K562 (cell line): Measurements from ENCODE around the gene NAIF1. TPM values are rescaled to one million over a fixed set of nuclear protein-coding genes. Genes with fewer than 3 reads are reported as not detected.
A peak's percentile ranks its signal among the peaks of the same experiment; 100 is the strongest.

Experiments used
- CBFA2T2 ChIP-seq: fragments of 450-650 bp; conservative IDR thresholded peaks from 2 replicates; pipeline ENCODE4 v1.6.1; 2017; ENCODE audit warnings: mild to moderate bottlenecking
- CBFA2T3 ChIP-seq: fragments of 450-650 bp; IDR thresholded peaks from 2 replicates; pipeline ENCODE4 v1.6.1; 2017
- E2F8 ChIP-seq: fragments of 450-650 bp; IDR thresholded peaks from 2 replicates; pipeline ENCODE4 v1.7.1; 2018; ENCODE audit warnings: mild to moderate bottlenecking, low read depth; ENCODE audit not compliant: partially characterized antibody
- EP300 ChIP-seq: IDR thresholded peaks from 2 replicates; pipeline ENCODE4 v1.6.1; 2012; ENCODE audit warnings: low read length, improper control_type of control experiment
- FOXM1 ChIP-seq, 2 experiments: fragments of 450-650 bp in 1 of 2; sonication (generic) in 1 of 2; formaldehyde crosslinking in 1 of 2; IDR thresholded peaks; 2 replicates each; pipeline versions ENCODE4 v1.6.1 to v1.9.0; 2017 to 2022; ENCODE audit warnings: low read depth in 2 of 2, mild to moderate bottlenecking in 2 of 2, missing genetic modification reagents in 1 of 2, moderate library complexity in 1 of 2
- GABPB1 ChIP-seq: sonication (generic); formaldehyde crosslinking; IDR thresholded peaks from 2 replicates; pipeline ENCODE4 v1.8.0; 2022; ENCODE audit warnings: mild to moderate bottlenecking, missing genetic modification reagents
- MTA1 ChIP-seq: fragments of 450-650 bp; IDR thresholded peaks from 2 replicates; pipeline ENCODE4 v1.6.1; 2017; ENCODE audit warnings: borderline replicate concordance
- NCOA4 ChIP-seq: fragments of 450-650 bp; IDR thresholded peaks from 2 replicates; pipeline ENCODE4 v1.6.1; 2018; ENCODE audit warnings: mild to moderate bottlenecking; ENCODE audit not compliant: partially characterized antibody
- PBX2 ChIP-seq, 2 experiments: IDR thresholded peaks in 1 of 2; conservative IDR thresholded peaks in 1 of 2; 2 replicates each; pipeline ENCODE4 v1.6.1; 2016; ENCODE audit warnings: low read depth in 2 of 2, mild to moderate bottlenecking in 1 of 2, missing compliant biosample characterization in 1 of 2, missing genetic modification characterization in 1 of 2, moderate library complexity in 1 of 2
- PKNOX1 ChIP-seq: fragments of 450-650 bp; IDR thresholded peaks from 2 replicates; pipeline ENCODE4 v1.6.1; 2016
- POLR2AphosphoS5 ChIP-seq: IDR thresholded peaks from 2 replicates; pipeline ENCODE4 v1.6.1; 2011; ENCODE audit warnings: mild to moderate bottlenecking, low read depth, low read length, moderate library complexity; ENCODE audit not compliant: control insufficient read depth, insufficient read depth
- POLR2B ChIP-seq: fragments of 450-650 bp; IDR thresholded peaks from 2 replicates; pipeline ENCODE4 v1.6.1; 2018; ENCODE audit warnings: low read depth; ENCODE audit not compliant: partially characterized antibody
- PRMT5 ChIP-seq: sonication (generic); formaldehyde crosslinking; IDR thresholded peaks from 2 replicates; pipeline ENCODE4 v1.5.0; 2020; ENCODE audit warnings: missing genetic modification reagents
- RAD21 ChIP-seq, 2 experiments: fragments of 250-450 bp in 1 of 2; fragments of 450-650 bp in 1 of 2; sonication (Bioruptor Pico) in 1 of 2; formaldehyde crosslinking in 1 of 2; IDR thresholded peaks in 1 of 2; conservative IDR thresholded peaks in 1 of 2; 2 replicates each; pipeline versions ENCODE4 v1.4.0 to v1.8.0; 2020 to 2022; ENCODE audit warnings: mild to moderate bottlenecking in 2 of 2, moderate library complexity in 1 of 2
- SMAD1 ChIP-seq: fragments of 150-350 bp; IDR thresholded peaks from 2 replicates; pipeline ENCODE4 v1.6.1; 2014; ENCODE audit warnings: low read length, low read depth; ENCODE audit not compliant: partially characterized antibody
- SMAD4 ChIP-seq: fragments of 250-450 bp; sonication (Bioruptor Pico); conservative IDR thresholded peaks from 2 replicates; pipeline ENCODE4 v1.8.0; 2021; ENCODE audit warnings: inconsistent platforms, mild to moderate bottlenecking, moderate library complexity
- SMARCE1 ChIP-seq: fragments of 450-650 bp; IDR thresholded peaks from 2 replicates; pipeline ENCODE4 v1.7.1; 2016; ENCODE audit warnings: mild to moderate bottlenecking
- ZC3H11A ChIP-seq: IDR thresholded peaks from 2 replicates; pipeline ENCODE4 v1.6.1; 2012; ENCODE audit warnings: low read depth, low read length, improper control_type of control experiment
- polyA plus RNA-seq, 8 experiments: library from polyadenylated mRNA; depleted of rRNA in 4 of 8; stranded (reverse) in 5 of 8; unstranded in 3 of 8; fragments of >200 nt; fragmentation: Nextera tagmentation in 2 of 8; fragmentation: Illumina TruSeq in 1 of 8; extraction: Ambion mirVana in 2 of 8; extraction: Trizol in 1 of 8; gene quantifications; 2 replicates each; pipeline versions ENCODE4 v1.2.1 to v1.2.3, GENCODE V29; 2011 to 2014; ENCODE audit warnings: inconsistent platforms in 1 of 8, missing spikeins in 1 of 8
- total RNA-seq, 7 experiments: library from RNA; depleted of rRNA in 6 of 7; stranded (reverse); fragments of >200 nt in 6 of 7; fragmentation: Illumina TruSeq in 2 of 7; extraction: Trizol in 2 of 7; gene quantifications; 2 replicates each; pipeline versions ENCODE4 v1.2.1 to v1.2.3, GENCODE V29; 2011 to 2021; ENCODE audit warnings: low replicate concordance in 1 of 7
- TF ChIP-seq, protein P1 (sequence below), 2 experiments: fragments of 450-650 bp in 1 of 2; sonication (generic) in 1 of 2; formaldehyde crosslinking in 1 of 2; IDR thresholded peaks in 1 of 2; conservative IDR thresholded peaks in 1 of 2; 2 replicates each; pipeline versions ENCODE4 v1.6.1 to v1.8.1; 2016 to 2023; ENCODE audit warnings: mild to moderate bottlenecking in 2 of 2, moderate library complexity in 2 of 2, inconsistent platforms in 1 of 2, missing genetic modification reagents in 1 of 2

NAIF1 gene
- total and polyA plus RNA-seq, 9 of the 15 experiments (the other 6 are each of a cell fraction or from before 2014, with no cell fraction given): 4.8 to 26.6 (median 17.2) TPM

DNA sequence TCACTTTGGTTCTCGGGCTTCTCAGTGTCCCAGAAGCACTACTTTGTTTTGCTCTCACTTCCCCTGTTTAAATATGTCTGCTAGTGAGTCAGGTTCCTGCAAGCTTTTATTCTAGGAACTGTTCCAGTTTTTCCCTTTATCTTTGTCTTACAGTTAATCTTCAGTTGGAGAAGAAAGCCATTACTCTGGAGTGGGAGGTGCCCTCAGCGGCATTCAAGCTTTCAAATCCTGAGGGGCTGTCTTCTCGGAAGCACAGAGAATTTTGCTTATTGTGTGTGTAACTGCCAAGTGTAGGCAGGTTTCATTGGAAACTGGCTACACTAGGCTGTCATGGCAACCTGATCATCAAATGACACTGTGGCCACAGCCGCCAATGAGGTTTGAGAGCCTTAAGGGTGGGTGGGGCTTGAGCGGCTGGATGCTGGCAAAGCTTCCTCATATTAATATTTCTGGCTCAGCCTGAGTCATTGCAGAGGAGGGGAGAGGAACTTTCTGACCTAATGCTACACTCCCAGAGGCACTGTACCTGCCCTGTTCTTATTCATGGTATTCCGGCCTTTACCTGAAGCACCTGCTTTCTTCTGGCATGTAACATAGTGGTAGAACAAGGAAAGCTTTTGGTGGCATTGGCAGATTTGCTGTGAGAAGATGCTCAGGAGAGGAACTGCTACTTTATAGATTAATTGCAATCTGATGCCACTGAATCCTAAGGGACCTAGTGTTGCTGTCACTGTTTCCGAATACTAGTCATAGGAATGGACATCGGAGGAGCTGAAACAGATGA is 27.2 kb upstream of the NAIF1 start (continued):
- TF ChIP-seq RAD21 (CRISPR knock-in tag; conservative IDR thresholded peaks at IDR 0.05 in 1 of 2, IDR thresholded peaks at IDR 0.05 in 1 of 2) (peak in 1 of 2 experiments; percentile 12; a peak in 3 of 4 replicates), PRMT5 (no peak), PKNOX1 (peak; percentile 88), NCOA4 (no peak), GABPB1 (CRISPR knock-in tag) (no peak), MTA1 (no peak), EP300 (peak; percentile 92), FOXM1 (IDR thresholded peaks at IDR 0.05; ENCODE audit: low read depth) (peak; percentile 85), FOXM1 (CRISPR knock-in tag; IDR thresholded peaks at IDR 0.05; ENCODE audit: low read depth) (no peak), E2F8 (no peak), POLR2AphosphoS5 (no peak; the same call in none of the 2 replicates), SMAD1 (no peak), SMAD4 (CRISPR knock-in tag) (peak; percentile 49), ZC3H11A (0 out of 2 replicates have a peak, but pooled peaks have one; percentile 34), POLR2B (peak; percentile 54), PBX2 (CRISPR knock-in tag; IDR thresholded peaks at IDR 0.05; ENCODE audit: low read depth) (no peak), PBX2 (tag; conservative IDR thresholded peaks at IDR 0.05; ENCODE audit: low read depth) (peak; percentile 74), CBFA2T3 (peak; percentile 80), CBFA2T2 (peak; percentile 49), SMARCE1 (peak; percentile 86)
- TF ChIP-seq, protein P1, sequence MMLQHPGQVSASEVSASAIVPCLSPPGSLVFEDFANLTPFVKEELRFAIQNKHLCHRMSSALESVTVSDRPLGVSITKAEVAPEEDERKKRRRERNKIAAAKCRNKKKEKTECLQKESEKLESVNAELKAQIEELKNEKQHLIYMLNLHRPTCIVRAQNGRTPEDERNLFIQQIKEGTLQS (IDR thresholded peaks at IDR 0.05): peak; percentile 55; the same call in 1 of the 2 replicates
- TF ChIP-seq, protein P1 (CRISPR knock-in tag; conservative IDR thresholded peaks at IDR 0.05): no peak
